ENCODE data around the gene EGLN2.
"Not testable (repeated sequence)": the region's sequence is repeated elsewhere in the genome, so short reads cannot be mapped to it uniquely, and the experiment has no call there.

The EGLN2 gene

DNA sequence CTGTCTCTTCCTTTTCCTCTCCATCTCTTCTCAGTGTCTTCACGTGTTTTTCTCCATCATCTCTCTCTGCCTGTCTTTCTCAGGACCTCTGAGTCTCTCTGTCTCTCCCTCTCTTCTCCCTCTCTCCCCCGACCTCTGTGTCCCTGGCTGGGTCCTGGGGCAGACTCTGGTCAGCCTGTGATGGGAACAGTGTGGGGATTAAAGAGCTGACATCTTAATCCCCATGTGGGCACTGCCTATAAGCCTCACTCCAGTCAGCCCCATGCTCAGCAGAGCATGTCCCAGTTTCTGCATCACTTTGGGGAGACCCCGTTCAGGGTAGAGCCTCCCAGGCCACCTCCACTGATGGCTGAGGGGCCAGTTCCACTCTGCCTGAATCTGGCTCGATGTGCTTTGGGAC lies 16.2 kb downstream of the EGLN2 start:
- no peak overlapping the region for H3K4me3 ChIP-seq (ENCODE audit: low read depth, low read length)

GRCh38 chr19:40818480-40819399 lies 19.7 kb downstream of the EGLN2 start:
- H3K4me3 ChIP-seq (ENCODE audit: low read depth, low read length): not testable (repeated sequence)

- not testable (repeated sequence) for H3K4me3 ChIP-seq (ENCODE audit: low read depth, low read length)
These were observed 20.7 kb downstream of the EGLN2 start for GRCh38 chr19:40819479-40820234.

GRCh38 chr19:40822161-40822560 lies 23.2 kb downstream of the EGLN2 start:
- no peak overlapping the region for H3K4me3 ChIP-seq (ENCODE audit: low read depth, low read length)

GRCh38 chr19:40822704-40823553 lies 23.9 kb downstream of the EGLN2 start:
- not testable (repeated sequence) for H3K4me3 ChIP-seq (ENCODE audit: low read depth, low read length)

- not testable (repeated sequence) for H3K4me3 ChIP-seq (ENCODE audit: low read depth, low read length)
These were observed 25.9 kb downstream of the EGLN2 start for GRCh38 chr19:40824916-40825315.

DNA sequence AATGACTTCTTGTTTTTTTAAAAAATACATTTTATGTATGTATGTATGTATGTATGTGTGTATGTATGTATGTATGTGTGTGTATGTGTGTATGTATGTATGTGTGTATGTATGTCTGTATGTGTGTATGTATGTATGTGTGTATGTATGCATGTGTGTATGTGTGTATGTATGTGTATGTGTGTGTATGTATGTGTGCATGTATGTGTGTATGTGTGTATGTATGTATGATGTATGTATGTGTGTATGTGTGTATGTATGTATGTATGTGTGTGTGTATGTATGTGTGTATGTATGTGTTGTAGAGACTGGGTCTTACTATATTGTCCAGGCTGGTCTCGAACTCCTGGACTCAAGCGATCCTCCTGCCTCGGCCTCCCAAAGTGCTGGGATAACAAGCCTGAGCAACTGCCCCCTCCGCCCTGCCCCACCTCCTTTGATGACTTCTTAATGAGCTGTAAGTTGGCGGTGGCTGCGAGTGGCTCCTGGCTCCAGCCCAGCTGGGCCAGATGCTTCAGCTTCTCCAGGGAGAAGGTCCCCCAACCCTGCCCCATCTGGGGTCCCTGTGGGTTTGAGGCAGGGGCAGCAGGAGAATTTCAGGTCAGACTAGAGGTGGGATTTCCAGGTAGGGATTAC lies 26.6 kb downstream of the EGLN2 start:
- not testable (repeated sequence) for H3K4me3 ChIP-seq (ENCODE audit: low read depth, low read length)

DNA sequence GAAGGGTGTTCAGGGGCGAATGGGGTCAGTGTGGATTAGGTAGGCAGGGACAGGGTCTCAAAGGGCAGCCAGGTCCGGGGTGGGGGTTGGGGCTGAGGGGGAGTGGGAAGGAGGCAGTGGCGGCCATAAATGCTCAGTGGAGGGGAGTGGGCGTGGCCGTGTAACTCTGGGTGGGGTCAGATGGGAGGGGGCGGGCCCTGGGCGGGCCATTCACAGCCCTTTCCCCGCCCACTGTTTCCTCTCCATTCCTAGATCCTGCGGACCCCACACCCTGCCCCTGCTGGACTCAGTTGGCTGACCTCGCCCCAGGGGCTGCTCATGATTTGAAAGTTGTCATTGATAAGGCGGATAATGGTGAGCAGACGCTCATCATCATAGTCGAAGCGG lies 27.3 kb downstream of the EGLN2 start:
- not testable (repeated sequence) for H3K4me3 ChIP-seq (ENCODE audit: low read depth, low read length)

- H3K4me3 ChIP-seq (ENCODE audit: low read depth, low read length): not testable (repeated sequence)
These were observed 27.9 kb downstream of the EGLN2 start for GRCh38 chr19:40826699-40827385.

DNA sequence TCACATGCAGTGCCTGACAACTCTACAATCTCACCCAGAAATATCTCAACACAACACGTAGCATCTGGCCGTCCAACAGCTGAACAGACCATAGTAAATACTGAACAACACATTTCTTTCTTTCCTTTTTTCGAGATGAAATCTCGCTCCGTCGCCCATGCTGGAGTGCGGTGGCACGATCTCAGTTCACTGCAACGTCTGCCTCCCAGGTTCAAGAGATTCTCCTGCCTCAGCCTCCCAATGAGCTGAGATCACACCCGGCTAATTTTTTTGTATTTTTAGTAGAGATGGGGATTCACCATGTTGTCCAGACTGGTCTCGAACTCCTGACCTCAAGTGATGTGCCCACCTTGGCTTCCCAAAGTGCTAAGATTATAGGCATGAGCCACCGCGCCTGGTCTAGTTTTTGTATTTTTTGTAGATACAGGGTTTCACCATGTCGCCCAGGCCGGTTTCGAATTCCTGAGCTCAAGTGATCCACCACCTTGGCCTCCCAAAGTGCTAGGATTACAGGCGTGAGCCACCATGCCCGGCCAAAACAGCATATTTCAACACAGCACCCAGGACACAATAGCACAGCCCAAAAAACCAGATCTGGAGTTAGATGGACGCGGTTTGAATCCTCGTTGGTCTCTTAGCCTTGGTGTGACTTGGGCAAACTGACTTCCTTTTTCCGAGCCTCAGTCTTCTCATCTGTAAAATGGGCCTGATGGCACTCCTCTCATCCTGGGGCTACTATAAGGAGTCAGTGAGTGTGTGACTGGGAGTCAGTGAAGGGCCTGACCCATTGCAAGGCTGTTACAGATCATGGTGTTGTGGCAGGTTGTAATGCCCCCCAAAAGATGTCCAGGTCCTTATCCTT lies 28.6 kb downstream of the EGLN2 start:
- no peak overlapping the region for H3K4me3 ChIP-seq (ENCODE audit: low read depth, low read length)

GRCh38 chr19:40829205-40829604 lies 30.2 kb downstream of the EGLN2 start:
- H3K4me3 ChIP-seq (ENCODE audit: low read depth, low read length): no peak overlapping the region

- not testable (repeated sequence) for H3K4me3 ChIP-seq (ENCODE audit: low read depth, low read length)
These were observed 31.8 kb downstream of the EGLN2 start for GRCh38 chr19:40830741-40831140.

DNA sequence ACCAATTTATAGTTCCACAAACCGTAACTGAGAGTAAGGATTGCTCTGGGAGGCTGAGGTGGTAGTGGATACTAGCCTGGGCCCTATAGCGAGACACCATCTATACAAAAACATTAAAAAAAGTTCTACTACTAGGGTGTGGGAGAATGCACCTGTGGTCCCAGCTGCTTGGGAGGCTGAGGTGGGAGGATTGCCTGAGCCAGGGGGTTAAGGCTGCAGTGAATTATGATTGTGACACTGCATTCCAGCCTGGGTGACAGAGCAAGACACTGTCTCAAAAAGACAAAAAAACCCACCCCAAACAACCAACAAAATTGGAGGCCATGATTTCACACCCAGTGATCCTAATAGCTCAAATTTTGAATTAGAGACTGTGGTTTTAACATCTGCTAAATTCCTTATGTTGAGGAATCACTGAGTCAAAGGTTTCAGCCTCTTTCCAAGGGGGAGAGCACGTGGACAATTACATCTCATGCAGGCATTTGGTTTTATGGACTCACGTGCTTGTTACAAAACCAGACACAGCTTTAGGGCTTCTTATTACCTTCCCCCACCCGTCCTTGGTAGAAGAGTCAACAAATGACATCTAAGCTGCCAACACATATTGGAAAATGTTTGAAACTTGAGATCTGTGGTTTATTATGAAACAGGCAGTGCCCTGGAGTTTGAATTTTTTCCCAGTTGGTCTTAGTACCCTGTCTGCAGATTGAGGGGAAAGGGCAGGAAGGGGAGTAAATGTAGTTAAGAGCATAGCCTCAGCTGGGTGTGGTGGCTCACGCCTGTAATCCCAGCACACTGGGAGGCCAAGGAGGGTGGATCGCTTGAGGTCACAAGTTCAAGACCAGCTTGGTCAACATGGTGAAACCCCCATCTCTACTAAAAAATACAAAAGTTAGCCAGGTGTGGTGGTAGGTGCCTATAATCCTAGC lies 32.8 kb downstream of the EGLN2 start:
- H3K4me3 ChIP-seq (ENCODE audit: low read depth, low read length): no peak overlapping the region

DNA sequence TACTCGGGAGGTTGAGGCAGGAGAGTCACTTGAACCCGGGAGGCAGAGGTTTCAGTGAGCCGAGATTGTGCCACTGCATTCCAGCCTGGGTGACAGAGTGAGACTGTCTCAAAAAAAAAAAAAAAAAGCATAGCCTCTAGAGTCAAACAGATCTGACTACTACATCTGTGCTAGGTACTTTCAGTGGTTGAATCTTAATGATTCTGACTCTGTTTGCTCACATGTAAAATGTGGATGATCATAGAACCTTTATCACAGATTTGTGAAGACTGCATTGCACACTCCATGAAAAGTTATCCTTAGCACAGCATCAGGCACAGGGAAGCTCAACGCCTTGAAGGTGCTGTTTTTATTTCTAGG lies 33.4 kb downstream of the EGLN2 start:
- H3K4me3 ChIP-seq (ENCODE audit: low read depth, low read length): not testable (repeated sequence)

GRCh38 chr19:40833728-40834533 lies 34.9 kb downstream of the EGLN2 start:
- H3K4me3 ChIP-seq (ENCODE audit: low read depth, low read length): not testable (repeated sequence)

DNA sequence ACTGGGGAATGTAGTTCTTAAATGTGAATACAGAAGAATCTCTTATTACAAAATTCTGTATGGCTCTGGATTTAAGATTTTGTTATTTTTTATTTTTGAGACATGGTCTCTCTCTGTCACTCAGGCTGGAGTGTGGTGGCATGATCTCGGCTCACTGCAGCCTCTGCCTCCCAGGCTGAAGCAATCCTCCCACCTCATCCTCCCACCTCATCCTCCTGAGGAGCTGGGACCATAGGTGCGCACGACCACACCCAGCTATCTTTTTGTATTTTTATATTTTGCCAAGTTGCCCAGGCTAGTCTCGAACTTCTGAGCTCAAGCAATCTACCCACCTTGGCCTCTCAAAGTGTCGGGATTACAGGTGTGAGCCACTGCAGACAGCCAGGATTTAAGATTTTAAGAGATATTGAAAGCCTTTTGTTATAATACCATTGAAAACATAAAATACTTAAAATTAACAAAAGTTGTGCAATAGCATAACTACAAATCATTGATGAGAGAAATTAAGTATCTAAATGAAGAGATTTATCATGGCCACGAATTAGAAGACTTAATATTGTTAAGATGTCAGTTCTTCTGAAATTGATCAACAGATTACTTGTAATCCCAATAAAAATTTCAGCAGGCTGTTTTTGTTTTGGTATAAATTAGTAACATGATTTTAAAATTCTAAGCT lies 37.9 kb downstream of the EGLN2 start:
- no peak overlapping the region for H3K4me3 ChIP-seq (ENCODE audit: low read depth, low read length)

DNA sequence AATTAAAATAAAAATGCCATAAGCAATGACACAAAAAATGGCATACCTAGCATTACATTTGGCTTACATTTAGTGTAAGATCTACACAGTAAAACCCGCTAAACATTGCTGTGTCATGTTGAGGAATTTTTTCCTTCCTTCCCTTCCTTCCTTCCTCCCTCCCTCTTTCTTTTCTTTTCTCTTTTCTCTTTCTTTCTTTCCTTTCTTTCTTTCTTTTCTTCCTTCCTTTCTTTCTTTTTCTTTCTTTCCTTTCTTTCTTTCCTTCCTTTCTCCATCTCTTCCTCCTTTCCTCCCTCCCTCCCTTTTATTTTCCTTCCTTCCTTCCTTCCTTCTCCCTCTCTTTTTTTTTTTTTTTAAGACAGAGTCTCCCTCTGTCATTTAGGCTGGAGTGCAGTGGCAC lies 39.5 kb downstream of the EGLN2 start:
- H3K4me3 ChIP-seq (ENCODE audit: low read depth, low read length): not testable (repeated sequence)

Measured in iPS-11a (cell line).